ENCODE data around the gene CRABP2. TPM values are rescaled to one million over a fixed set of nuclear protein-coding genes. Genes with fewer than 3 reads are reported as not detected.

Gene CRABP2
- total RNA-seq, 1 experiment from 2014 or later = 0.85 TPM

- H3K4me1 ChIP-seq = peaks cover 25% of the 10 kb centered on the region
- no peak for DNase-seq
- no peak overlapping the region for H3K4me3 ChIP-seq
- peaks cover 18% of the 10 kb centered on the region for H3K27me3 ChIP-seq
- H3K9me3 ChIP-seq (replicated peaks) = no peaks in the 10 kb centered on the region
- no peaks in the 10 kb centered on the region for H3K36me3 ChIP-seq
- H3K27ac ChIP-seq = no peak overlapping the region
Measured at GRCh38 chr1:156707417-156708217, 2.2 kb upstream of the CRABP2 start.

GRCh38 chr1:156706657-156707416 is 1.5 kb upstream of the CRABP2 start:
- Histone ChIP-seq H3K4me1 (peaks cover 25% of the 10 kb centered on the region), H3K9me3 (replicated peaks) (no peaks in the 10 kb centered on the region), H3K27me3 (peaks cover 18% of the 10 kb centered on the region), H3K27ac (no peak overlapping the region), H3K4me3 (peak overlapping the region; percentile 52), H3K36me3 (no peaks in the 10 kb centered on the region)
- DNase-seq = peak; percentile 36 to 48

- no peak overlapping the region for H3K27ac ChIP-seq
- peaks cover 25% of the 10 kb centered on the region for H3K4me1 ChIP-seq
- peak overlapping the region; percentile 52 for H3K4me3 ChIP-seq
- DNase-seq = peak; percentile 71 to 78
- H3K27me3 ChIP-seq = peaks cover 18% of the 10 kb centered on the region
- no peaks in the 10 kb centered on the region for H3K9me3 ChIP-seq (replicated peaks)
- no peaks in the 10 kb centered on the region for H3K36me3 ChIP-seq
Measured at GRCh38 chr1:156705918-156706656, 704 bp upstream of the CRABP2 start.

GRCh38 chr1:156704930-156705320 is 458 bp downstream of the CRABP2 start:
- peak; percentile 35 to 37 for DNase-seq
- no peak overlapping the region for H3K27ac ChIP-seq
- peak overlapping the region; percentile 52 for H3K4me3 ChIP-seq
- peaks cover 23% of the 10 kb centered on the region for H3K4me1 ChIP-seq
- peaks cover 18% of the 10 kb centered on the region for H3K27me3 ChIP-seq
- H3K9me3 ChIP-seq (replicated peaks) = no peaks in the 10 kb centered on the region
- no peaks in the 10 kb centered on the region for H3K36me3 ChIP-seq

GRCh38 chr1:156704166-156704711 is 1.1 kb downstream of the CRABP2 start:
- no peak overlapping the region for H3K27ac ChIP-seq
- peaks cover 18% of the 10 kb centered on the region for H3K27me3 ChIP-seq

GRCh38 chr1:156703741-156704140 is 1.6 kb downstream of the CRABP2 start:
- Histone ChIP-seq H3K27ac (no peak overlapping the region), H3K27me3 (peaks cover 18% of the 10 kb centered on the region), H3K4me3 (no peak overlapping the region), H3K36me3 (no peaks in the 10 kb centered on the region), H3K9me3 (replicated peaks) (no peaks in the 10 kb centered on the region), H3K4me1 (peaks cover 18% of the 10 kb centered on the region)
- DNase-seq = peak; percentile 18 to 34

More at GRCh38 chr1:156704166-156704711, 1.1 kb downstream of the CRABP2 start:
- Histone ChIP-seq H3K9me3 (replicated peaks) (no peaks in the 10 kb centered on the region), H3K36me3 (no peaks in the 10 kb centered on the region), H3K4me3 (no peak overlapping the region), H3K4me1 (peaks cover 18% of the 10 kb centered on the region)
- no peak for DNase-seq

GRCh38 chr1:156703336-156703735 is 2.0 kb downstream of the CRABP2 start:
- H3K9me3 ChIP-seq (replicated peaks) = no peaks in the 10 kb centered on the region
- H3K27me3 ChIP-seq = peaks cover 18% of the 10 kb centered on the region
- no peak overlapping the region for H3K27ac ChIP-seq
- peaks cover 18% of the 10 kb centered on the region for H3K4me1 ChIP-seq
- H3K4me3 ChIP-seq = no peak overlapping the region
- no peak for DNase-seq
- no peaks in the 10 kb centered on the region for H3K36me3 ChIP-seq

GRCh38 chr1:156700736-156701531 is 4.4 kb downstream of the CRABP2 start:
- peaks cover 23% of the 10 kb centered on the region for H3K4me1 ChIP-seq
- no peak for DNase-seq
- H3K4me3 ChIP-seq = no peak overlapping the region
- H3K27me3 ChIP-seq = peaks cover 18% of the 10 kb centered on the region
- H3K27ac ChIP-seq = no peak overlapping the region
- H3K9me3 ChIP-seq (replicated peaks) = no peaks in the 10 kb centered on the region
- no peaks in the 10 kb centered on the region for H3K36me3 ChIP-seq

GRCh38 chr1:156698995-156699394 is 6.4 kb downstream of the CRABP2 start:
- Histone ChIP-seq H3K36me3 (no peaks in the 10 kb centered on the region), H3K4me3 (no peak overlapping the region), H3K9me3 (replicated peaks) (no peaks in the 10 kb centered on the region), H3K27me3 (peaks cover 8% of the 10 kb centered on the region), H3K4me1 (peaks cover 11% of the 10 kb centered on the region), H3K27ac (no peak overlapping the region)
- DNase-seq = no peak

- Histone ChIP-seq H3K27ac (no peak overlapping the region), H3K9me3 (replicated peaks) (no peaks in the 10 kb centered on the region), H3K36me3 (no peaks in the 10 kb centered on the region), H3K4me1 (peaks cover 12% of the 10 kb centered on the region), H3K4me3 (no peak overlapping the region), H3K27me3 (0 out of 2 replicates have a peak, but pooled peaks cover under 1% of the 10 kb centered on the region)
- peak; percentile 13 to 37 for DNase-seq
Measured at GRCh38 chr1:156697481-156697880, 7.9 kb downstream of the CRABP2 start.

- Histone ChIP-seq H3K4me3 (no peak overlapping the region), H3K27ac (no peak overlapping the region), H3K36me3 (no peaks in the 10 kb centered on the region), H3K4me1 (peaks cover 20% of the 10 kb centered on the region), H3K9me3 (replicated peaks) (no peaks in the 10 kb centered on the region), H3K27me3 (peaks cover 8% of the 10 kb centered on the region; the same call in 1 of the 2 replicates)
- DNase-seq = no peak
Measured at GRCh38 chr1:156696755-156697154, 8.6 kb downstream of the CRABP2 start.

- DNase-seq = no peak
- Histone ChIP-seq H3K36me3 (no peaks in the 10 kb centered on the region), H3K4me3 (no peak overlapping the region), H3K27ac (no peak overlapping the region), H3K9me3 (replicated peaks) (no peaks in the 10 kb centered on the region), H3K27me3 (peaks cover 11% of the 10 kb centered on the region; the same call in 1 of the 2 replicates), H3K4me1 (peaks cover 39% of the 10 kb centered on the region)
Measured at GRCh38 chr1:156694690-156694962, 10.8 kb downstream of the CRABP2 start.

GRCh38 chr1:156693848-156694689 is 11.3 kb downstream of the CRABP2 start:
- peak in 1 of 2 experiments; percentile 41 for DNase-seq
- H3K27ac ChIP-seq = no peak overlapping the region
- H3K27me3 ChIP-seq = peaks cover 11% of the 10 kb centered on the region; the same call in 1 of the 2 replicates
- no peaks in the 10 kb centered on the region for H3K36me3 ChIP-seq
- no peak overlapping the region for H3K4me3 ChIP-seq
- no peaks in the 10 kb centered on the region for H3K9me3 ChIP-seq (replicated peaks)
- peaks cover 40% of the 10 kb centered on the region for H3K4me1 ChIP-seq

All from SJCRH30 (cell line).